Measurements from ENCODE around the gene PATL2. TPM values are rescaled to one million over a fixed set of nuclear protein-coding genes. Genes with fewer than 3 reads are reported as not detected.

The PATL2 gene
- total RNA-seq, 1 experiment from 2014 or later = 1.2 TPM

GRCh38 chr15:44682211-44682610 is 28.9 kb downstream of the PATL2 start:
- BruUV-seq (replicated peaks) = no TSS peak
- Histone ChIP-seq H3K27ac (ENCODE audit: low read depth, low read length, poor library complexity, severe bottlenecking) (no peak overlapping the region), H3K36me3 (ENCODE audit: insufficient read depth, low read length, poor library complexity, severe bottlenecking) (no peaks in the 10 kb centered on the region), H3K9me3 (ENCODE audit: low read depth, low read length, poor library complexity, severe bottlenecking) (no peaks in the 10 kb centered on the region), H3K27me3 (replicated peaks; ENCODE audit: insufficient read depth, low read depth, low read length, poor library complexity) (no peaks in the 10 kb centered on the region), H3K4me1 (ENCODE audit: insufficient read depth, low read length, poor library complexity, severe bottlenecking) (peaks cover 7% of the 10 kb centered on the region), H3K4me3 (ENCODE audit: low read depth, low read length, poor library complexity, severe bottlenecking) (no peak overlapping the region)
- TF ChIP-seq CTCF (conservative IDR thresholded peaks at IDR 0.05; ENCODE audit: low read depth, low read length) (no peak), EZH2 (IDR thresholded peaks at IDR 0.05; ENCODE audit: borderline replicate concordance, low read depth, low read length, poor library complexity, severe bottlenecking) (no peak)
- intact Hi-C loops (cut with micrococcal nuclease; ENCODE audit: unreplicated experiment) = no loop called here
- CTCF ChIA-PET = no interaction called here
- POLR2A ChIA-PET (ENCODE audit: low non-redundant PET) = no interaction called here
- DNase-seq (ENCODE audit: low spot score) = no peak

GRCh38 chr15:44676676-44677075 is 34.4 kb downstream of the PATL2 start:
- no peak overlapping the region for H3K4me3 ChIP-seq (ENCODE audit: low read depth, low read length, poor library complexity, severe bottlenecking)
- no peak overlapping the region for H3K27ac ChIP-seq (ENCODE audit: low read depth, low read length, poor library complexity, severe bottlenecking)
- H3K4me1 ChIP-seq (ENCODE audit: insufficient read depth, low read length, poor library complexity, severe bottlenecking) = no peaks in the 10 kb centered on the region
- H3K27me3 ChIP-seq (replicated peaks; ENCODE audit: insufficient read depth, low read depth, low read length, poor library complexity) = no peaks in the 10 kb centered on the region
- H3K9me3 ChIP-seq (ENCODE audit: low read depth, low read length, poor library complexity, severe bottlenecking) = no peaks in the 10 kb centered on the region
- H3K36me3 ChIP-seq (ENCODE audit: insufficient read depth, low read length, poor library complexity, severe bottlenecking) = no peaks in the 10 kb centered on the region
- CTCF ChIA-PET = no interaction called here
- TF ChIP-seq CTCF (conservative IDR thresholded peaks at IDR 0.05; ENCODE audit: low read depth, low read length) = no peak
- no peak for TF ChIP-seq EZH2 (IDR thresholded peaks at IDR 0.05; ENCODE audit: borderline replicate concordance, low read depth, low read length, poor library complexity, severe bottlenecking)
- POLR2A ChIA-PET (ENCODE audit: low non-redundant PET) = no interaction called here
- intact Hi-C loops (cut with micrococcal nuclease; ENCODE audit: unreplicated experiment) = no loop called here
- no TSS peak for BruUV-seq (replicated peaks)
- no peak for DNase-seq (ENCODE audit: low spot score)

GRCh38 chr15:44675911-44676310 is 35.2 kb downstream of the PATL2 start:
- POLR2A ChIA-PET (ENCODE audit: low non-redundant PET) = no interaction called here
- BruUV-seq (replicated peaks) = no TSS peak
- no peaks in the 10 kb centered on the region for H3K27me3 ChIP-seq (replicated peaks; ENCODE audit: insufficient read depth, low read depth, low read length, poor library complexity)
- CTCF ChIA-PET = no interaction called here
- H3K4me3 ChIP-seq (ENCODE audit: low read depth, low read length, poor library complexity, severe bottlenecking) = no peak overlapping the region
- no peaks in the 10 kb centered on the region for H3K36me3 ChIP-seq (ENCODE audit: insufficient read depth, low read length, poor library complexity, severe bottlenecking)
- intact Hi-C loops (cut with micrococcal nuclease; ENCODE audit: unreplicated experiment) = no loop called here
- TF ChIP-seq CTCF (conservative IDR thresholded peaks at IDR 0.05; ENCODE audit: low read depth, low read length) = no peak
- no peak for TF ChIP-seq EZH2 (IDR thresholded peaks at IDR 0.05; ENCODE audit: borderline replicate concordance, low read depth, low read length, poor library complexity, severe bottlenecking)
- no peaks in the 10 kb centered on the region for H3K9me3 ChIP-seq (ENCODE audit: low read depth, low read length, poor library complexity, severe bottlenecking)
- H3K27ac ChIP-seq (ENCODE audit: low read depth, low read length, poor library complexity, severe bottlenecking) = no peak overlapping the region
- H3K4me1 ChIP-seq (ENCODE audit: insufficient read depth, low read length, poor library complexity, severe bottlenecking) = no peaks in the 10 kb centered on the region
- DNase-seq (ENCODE audit: low spot score) = no peak
